GM12878 (cell line): ENCODE measurements around the gene CYREN. TPM values are rescaled to one million over a fixed set of nuclear protein-coding genes. Genes with fewer than 3 reads are reported as not detected.
A peak's percentile ranks its signal among the peaks of the same experiment; 100 is the strongest.

Source experiments
- ATF2 ChIP-seq: IDR thresholded peaks from 2 replicates; pipeline ENCODE4 v1.6.1; 2012; ENCODE audit warnings: low read length, inconsistent platforms
- BHLHE40 ChIP-seq, 2 experiments: fragments of 450-650 bp in 1 of 2; IDR thresholded peaks; 2 replicates each; pipeline ENCODE4 v1.6.1; 2011 to 2017; ENCODE audit warnings: low read depth in 2 of 2, borderline replicate concordance in 1 of 2, improper control_type of control experiment in 1 of 2, low read length in 1 of 2, mild to moderate bottlenecking in 1 of 2
- CEBPB ChIP-seq, 2 experiments: fragments of 150-350 bp in 1 of 2; IDR thresholded peaks; 2 replicates each; pipeline ENCODE4 v1.6.1; 2012 to 2014; ENCODE audit warnings: low read depth in 2 of 2, low read length in 2 of 2, borderline replicate concordance in 1 of 2, inconsistent platforms in 1 of 2
- DPF2 ChIP-seq: fragments of 450-650 bp; IDR thresholded peaks from 2 replicates; pipeline ENCODE4 v1.6.1; 2017; ENCODE audit warnings: mild to moderate bottlenecking
- E4F1 ChIP-seq: fragments of 450-650 bp; IDR thresholded peaks from 2 replicates; pipeline ENCODE4 v1.6.1; 2018; ENCODE audit warnings: borderline replicate concordance, mild to moderate bottlenecking; ENCODE audit not compliant: partially characterized antibody
- EED ChIP-seq: sonication (generic); IDR thresholded peaks from 2 replicates; pipeline ENCODE4 v1.6.1; 2016; ENCODE audit warnings: antibody characterized with exemption, low read depth
- FOXM1 ChIP-seq: IDR thresholded peaks from 2 replicates; pipeline ENCODE4 v1.6.1; 2012; ENCODE audit warnings: low read depth, mild to moderate bottlenecking, inconsistent platforms, low read length, moderate library complexity
- GABPA ChIP-seq: IDR thresholded peaks from 2 replicates; pipeline ENCODE4 v1.6.1; 2014; ENCODE audit warnings: antibody characterized with exemption, low read depth, mild to moderate bottlenecking, inconsistent platforms
- IKZF1 ChIP-seq: fragments of 450-650 bp; conservative IDR thresholded peaks from 2 replicates; pipeline ENCODE4 v1.6.1; 2017; ENCODE audit warnings: antibody characterized with exemption, mild to moderate bottlenecking
- MLLT1 ChIP-seq: fragments of 450-650 bp; IDR thresholded peaks from 2 replicates; pipeline ENCODE4 v1.6.1; 2016; ENCODE audit warnings: mild to moderate bottlenecking
- MTA3 ChIP-seq: IDR thresholded peaks from 2 replicates; pipeline ENCODE4 v1.6.1; 2012; ENCODE audit warnings: low read length, inconsistent platforms, borderline replicate concordance
- NFYA ChIP-seq: IDR thresholded peaks from 2 replicates; pipeline ENCODE4 v1.6.1; 2011; ENCODE audit warnings: low read depth, mild to moderate bottlenecking, low read length, improper control_type of control experiment, borderline replicate concordance
- RAD51 ChIP-seq: fragments of 450-650 bp; IDR thresholded peaks from 2 replicates; pipeline ENCODE4 v1.6.1; 2016; ENCODE audit warnings: moderate library complexity, mild to moderate bottlenecking, inconsistent platforms
- RB1 ChIP-seq: fragments of 450-650 bp; formaldehyde crosslinking; IDR thresholded peaks from 2 replicates; pipeline ENCODE4 v1.6.1; 2017; ENCODE audit warnings: mild to moderate bottlenecking, borderline replicate concordance
- STAT1 ChIP-seq: fragments of 450-650 bp; conservative IDR thresholded peaks from 2 replicates; pipeline ENCODE4 v1.6.1; 2014; ENCODE audit warnings: antibody characterized with exemption, mild to moderate bottlenecking
- SUZ12 ChIP-seq: fragments of 200-600 bp; sonication (generic); IDR thresholded peaks from one replicate; pipeline ENCODE4 v1.6.1; 2018; ENCODE audit warnings: antibody characterized with exemption, mild to moderate bottlenecking; ENCODE audit not compliant: unreplicated experiment
- WRNIP1 ChIP-seq: IDR thresholded peaks from 2 replicates; pipeline ENCODE4 v1.6.1; 2011; ENCODE audit warnings: low read depth, low read length, improper control_type of control experiment, borderline replicate concordance
- ZNF217 ChIP-seq: fragments of 450-650 bp; IDR thresholded peaks from 2 replicates; pipeline ENCODE4 v1.6.1; 2017; ENCODE audit warnings: antibody characterized with exemption, mild to moderate bottlenecking
- ZNF384 ChIP-seq: IDR thresholded peaks from 2 replicates; pipeline ENCODE4 v1.6.1; 2012; ENCODE audit warnings: low read depth, mild to moderate bottlenecking, low read length, improper control_type of control experiment, borderline replicate concordance
- ZZZ3 ChIP-seq: IDR thresholded peaks from 2 replicates; pipeline ENCODE4 v1.6.1; 2011; ENCODE audit warnings: low read depth; ENCODE audit not compliant: control insufficient read depth, insufficient read length
- polyA plus RNA-seq, 11 experiments: library from polyadenylated mRNA; depleted of rRNA in 4 of 11; unstranded in 6 of 11; stranded (reverse) in 5 of 11; fragments of >200 nt; fragmentation: Nextera tagmentation in 4 of 11; fragmentation: Illumina TruSeq in 1 of 11; extraction: Ambion mirVana in 4 of 11; extraction: Trizol in 1 of 11; gene quantifications; 1 replicate in 1 of 11; 2 replicates in 10 of 11; pipeline versions ENCODE4 v1.2.1 to v1.2.3, GENCODE V29; 2011 to 2016; ENCODE audit warnings: inconsistent platforms in 2 of 11, missing spikeins in 2 of 11, low read depth in 1 of 11
- total RNA-seq, 4 experiments: library from RNA; depleted of rRNA in 3 of 4; stranded (reverse); fragments of >200 nt in 3 of 4; fragmentation: Illumina TruSeq in 1 of 4; extraction: Trizol in 1 of 4; gene quantifications; 2 replicates each; pipeline versions ENCODE4 v1.2.1 to v1.2.3, GENCODE V29; 2013 to 2021
- TF ChIP-seq, protein P1 (sequence below): fragments of 450-650 bp; IDR thresholded peaks from 2 replicates; pipeline ENCODE4 v1.6.1; 2017; ENCODE audit warnings: borderline replicate concordance

Gene CYREN
- total and polyA plus RNA-seq, 10 of the 15 experiments (the other 5 are each of a cell fraction or from before 2014, with no cell fraction given): 8.7 to 64.3 (median 55.7) TPM

DNA sequence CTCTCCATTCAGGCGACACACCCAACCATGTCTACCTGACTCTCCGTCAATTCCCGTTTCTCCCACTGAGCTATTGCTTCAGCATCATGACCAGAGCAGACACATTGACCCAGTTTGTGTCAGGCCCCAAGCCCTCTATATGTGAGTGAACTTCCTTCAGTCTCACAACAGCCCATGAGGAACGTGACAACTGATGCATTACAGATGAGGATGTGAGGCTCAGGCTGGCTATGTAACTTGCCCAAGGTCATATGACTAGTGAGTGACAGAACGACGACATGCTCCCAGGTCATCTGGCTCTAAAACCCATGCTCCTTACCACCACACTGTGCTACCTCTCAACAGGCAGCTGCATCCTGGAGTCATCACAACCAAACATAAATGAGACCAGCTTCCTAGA lies 19.0 kb downstream of the CYREN start (continued):
- TF ChIP-seq STAT1 (no peak), RB1 (no peak), GABPA (no peak), BHLHE40 (IDR thresholded peaks at IDR 0.05; ENCODE audit: borderline replicate concordance in 1 of 2, low read depth in 2 of 2, low read length in 1 of 2) (peak; percentile 57 to 69; a peak in 3 of 4 replicates), EED (0 out of 2 replicates have a peak, but pooled peaks have one; percentile 18), NFYA (no peak), E4F1 (no peak), FOXM1 (no peak), DPF2 (no peak), ZNF384 (no peak), ZNF217 (no peak), ZZZ3 (no peak), RAD51 (peak; percentile 68; the same call in 1 of the 2 replicates), MLLT1 (peak; percentile 3), CEBPB (IDR thresholded peaks at IDR 0.05; ENCODE audit: borderline replicate concordance in 1 of 2, low read depth in 2 of 2, low read length in 2 of 2) (no peak), ATF2 (no peak), WRNIP1 (no peak), SUZ12 (no peak), IKZF1 (peak; percentile 30; the same call in 1 of the 2 replicates), MTA3 (no peak)
- TF ChIP-seq, protein P1, sequence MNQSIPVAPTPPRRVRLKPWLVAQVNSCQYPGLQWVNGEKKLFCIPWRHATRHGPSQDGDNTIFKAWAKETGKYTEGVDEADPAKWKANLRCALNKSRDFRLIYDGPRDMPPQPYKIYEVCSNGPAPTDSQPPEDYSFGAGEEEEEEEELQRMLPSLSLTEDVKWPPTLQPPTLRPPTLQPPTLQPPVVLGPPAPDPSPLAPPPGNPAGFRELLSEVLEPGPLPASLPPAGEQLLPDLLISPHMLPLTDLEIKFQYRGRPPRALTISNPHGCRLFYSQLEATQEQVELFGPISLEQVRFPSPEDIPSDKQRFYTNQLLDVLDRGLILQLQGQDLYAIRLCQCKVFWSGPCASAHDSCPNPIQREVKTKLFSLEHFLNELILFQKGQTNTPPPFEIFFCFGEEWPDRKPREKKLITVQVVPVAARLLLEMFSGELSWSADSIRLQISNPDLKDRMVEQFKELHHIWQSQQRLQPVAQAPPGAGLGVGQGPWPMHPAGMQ: no peak
